ENCODE measurements around the gene HSPA8.
"Not testable (repeated sequence)": the region's sequence is repeated elsewhere in the genome, so short reads cannot be mapped to it uniquely, and the experiment has no call there.

HSPA8 gene

GRCh38 chr11:123062158-123062891, 389 bp upstream of the HSPA8 start:
- H3K9me3 ChIP-seq (replicated peaks in 1 of 2; ENCODE audit: control insufficient read depth in 2 of 2, insufficient read depth in 1 of 2, low read depth in 1 of 2, low read length in 2 of 2) = no peaks in the 10 kb centered on the region
- H3K27ac ChIP-seq (replicated peaks; ENCODE audit: low read length) = peak overlapping the region; percentile 98
- peaks cover 3 to 24% of the 10 kb centered on the region in 2 donors for H3K4me1 ChIP-seq (ENCODE audit: control insufficient read depth in 2 of 2, insufficient read depth in 1 of 2, low read depth in 1 of 2, low read length in 2 of 2)
- peak overlapping the region; percentile 59 for H3K4me2 ChIP-seq (ENCODE audit: insufficient read depth, low read length, poor library complexity, severe bottlenecking)
- H3K14ac ChIP-seq (ENCODE audit: low read length) = peak overlapping the region; percentile 61
- H3K4ac ChIP-seq (ENCODE audit: low read length) = peak overlapping the region; percentile 99
- H3K36me3 ChIP-seq (replicated peaks in 1 of 2; ENCODE audit: control insufficient read depth in 2 of 2, insufficient read depth in 2 of 2, low read length in 2 of 2) = peaks cover 28 to 44% of the 10 kb centered on the region in 2 donors
- peak overlapping the region; percentile 52 for H4K8ac ChIP-seq (ENCODE audit: low read depth, low read length)
- peak; percentile 97 for DNase-seq (ENCODE audit: low spot score)
- H2AK5ac ChIP-seq (ENCODE audit: low read depth, low read length) = peak overlapping the region; percentile 96
- peak overlapping the region; percentile 99 for H2BK5ac ChIP-seq (ENCODE audit: low read length)
- H2BK12ac ChIP-seq (ENCODE audit: low read length) = no peak overlapping the region
- peak overlapping the region; percentile 93 for H4K91ac ChIP-seq (ENCODE audit: low read depth, low read length, poor library complexity)
- H2AFZ ChIP-seq (ENCODE audit: low read length) = peak overlapping the region; percentile 79
- H3K9ac ChIP-seq (ENCODE audit: low read depth, low read length, poor library complexity) = peak overlapping the region; percentile 94
- WGBS, 2 donors (ENCODE audit: extremely low coverage in 2 of 2, insufficient read length in 2 of 2, insufficient replicate concordance in 1 of 2) = no CpG with 5 or more reads among the region's 63 CpGs
- H3K79me1 ChIP-seq (ENCODE audit: low read depth, low read length) = no peaks in the 10 kb centered on the region
- H2BK120ac ChIP-seq (ENCODE audit: low read depth, low read length) = no peak overlapping the region
- peak overlapping the region; percentile 86 for H2BK15ac ChIP-seq (ENCODE audit: low read length)
- peak overlapping the region; percentile 97 for H3K23ac ChIP-seq (ENCODE audit: low read depth, low read length, poor library complexity)
- peak overlapping the region; percentile 99 for H3K18ac ChIP-seq (ENCODE audit: low read length)
- peak overlapping the region; percentile 95 to 98 for H3K4me3 ChIP-seq (ENCODE audit: low read length in 2 of 2)
- H3K27me3 ChIP-seq (ENCODE audit: control insufficient read depth in 3 of 3, insufficient read depth in 3 of 3, low read depth in 1 of 3, low read length in 3 of 3) = no peaks in the 10 kb centered on the region

GRCh38 chr11:123060277-123061000, 1.5 kb downstream of the HSPA8 start:
- no peak overlapping the region for H2AFZ ChIP-seq (ENCODE audit: low read length)
- H3K4ac ChIP-seq (ENCODE audit: low read length) = no peak overlapping the region

GRCh38 chr11:123059041-123059920, 2.7 kb downstream of the HSPA8 start:
- peak overlapping the region; percentile 12 for H3K4me2 ChIP-seq (ENCODE audit: insufficient read depth, low read length, poor library complexity, severe bottlenecking)
- not testable (repeated sequence) for H3K18ac ChIP-seq (ENCODE audit: low read length); H2BK5ac ChIP-seq (ENCODE audit: low read length); H3K9me3 ChIP-seq (replicated peaks in 1 of 2; ENCODE audit: control insufficient read depth in 2 of 2, insufficient read depth in 1 of 2, low read depth in 1 of 2, low read length in 2 of 2); H2AK5ac ChIP-seq (ENCODE audit: low read depth, low read length); DNase-seq (ENCODE audit: low spot score); H3K9ac ChIP-seq (ENCODE audit: low read depth, low read length, poor library complexity); H2AFZ ChIP-seq (ENCODE audit: low read length); H4K91ac ChIP-seq (ENCODE audit: low read depth, low read length, poor library complexity); H3K14ac ChIP-seq (ENCODE audit: low read length); H3K23ac ChIP-seq (ENCODE audit: low read depth, low read length, poor library complexity); H4K8ac ChIP-seq (ENCODE audit: low read depth, low read length); H2BK12ac ChIP-seq (ENCODE audit: low read length); H3K27ac ChIP-seq (replicated peaks; ENCODE audit: low read length); H3K4ac ChIP-seq (ENCODE audit: low read length); H3K27me3 ChIP-seq (ENCODE audit: control insufficient read depth in 3 of 3, insufficient read depth in 3 of 3, low read depth in 1 of 3, low read length in 3 of 3); H2BK120ac ChIP-seq (ENCODE audit: low read depth, low read length); H2BK15ac ChIP-seq (ENCODE audit: low read length); H3K79me1 ChIP-seq (ENCODE audit: low read depth, low read length)
- peak overlapping the region in 1 of 2 donors; percentile 98 for H3K4me3 ChIP-seq (ENCODE audit: low read length in 2 of 2)
- peaks cover 3 to 22% of the 10 kb centered on the region in 2 donors for H3K4me1 ChIP-seq (ENCODE audit: control insufficient read depth in 2 of 2, insufficient read depth in 1 of 2, low read depth in 1 of 2, low read length in 2 of 2)
- no CpG with 5 or more reads among the region's 18 CpGs for WGBS, 2 donors (ENCODE audit: extremely low coverage in 2 of 2, insufficient read length in 2 of 2, insufficient replicate concordance in 1 of 2)
- peaks cover 44 to 71% of the 10 kb centered on the region in 2 donors for H3K36me3 ChIP-seq (replicated peaks in 1 of 2; ENCODE audit: control insufficient read depth in 2 of 2, insufficient read depth in 2 of 2, low read length in 2 of 2)

More at GRCh38 chr11:123060277-123061000, 1.5 kb downstream of the HSPA8 start:
- Histone ChIP-seq H2BK15ac (ENCODE audit: low read length) (no peak overlapping the region), H3K4me3 (ENCODE audit: low read length in 2 of 2) (peak overlapping the region; percentile 65 to 98), H3K23ac (ENCODE audit: low read depth, low read length, poor library complexity) (no peak overlapping the region), H4K91ac (ENCODE audit: low read depth, low read length, poor library complexity) (no peak overlapping the region), H2BK120ac (ENCODE audit: low read depth, low read length) (no peak overlapping the region), H3K9me3 (replicated peaks in 1 of 2; ENCODE audit: control insufficient read depth in 2 of 2, insufficient read depth in 1 of 2, low read depth in 1 of 2, low read length in 2 of 2) (no peaks in the 10 kb centered on the region), H3K18ac (ENCODE audit: low read length) (no peak overlapping the region), H4K8ac (ENCODE audit: low read depth, low read length) (no peak overlapping the region), H2BK5ac (ENCODE audit: low read length) (no peak overlapping the region), H3K9ac (ENCODE audit: low read depth, low read length, poor library complexity) (no peak overlapping the region), H3K79me1 (ENCODE audit: low read depth, low read length) (no peaks in the 10 kb centered on the region), H3K27me3 (ENCODE audit: control insufficient read depth in 3 of 3, insufficient read depth in 3 of 3, low read depth in 1 of 3, low read length in 3 of 3) (no peaks in the 10 kb centered on the region), H3K4me1 (ENCODE audit: control insufficient read depth in 2 of 2, insufficient read depth in 1 of 2, low read depth in 1 of 2, low read length in 2 of 2) (peaks cover 3 to 24% of the 10 kb centered on the region in 2 donors), H3K4me2 (ENCODE audit: insufficient read depth, low read length, poor library complexity, severe bottlenecking) (peak overlapping the region; percentile 71), H3K14ac (ENCODE audit: low read length) (no peak overlapping the region), H3K36me3 (replicated peaks in 1 of 2; ENCODE audit: control insufficient read depth in 2 of 2, insufficient read depth in 2 of 2, low read length in 2 of 2) (peaks cover 42 to 60% of the 10 kb centered on the region in 2 donors), H3K27ac (replicated peaks; ENCODE audit: low read length) (no peak overlapping the region), H2AK5ac (ENCODE audit: low read depth, low read length) (no peak overlapping the region), H2BK12ac (ENCODE audit: low read length) (no peak overlapping the region)
- no CpG with 5 or more reads among the region's 8 CpGs for WGBS, 2 donors (ENCODE audit: extremely low coverage in 2 of 2, insufficient read length in 2 of 2, insufficient replicate concordance in 1 of 2)
- no peak for DNase-seq (ENCODE audit: low spot score)
